Stimulated activated CD8-positive, alpha-beta memory T cell treated with anti-CD3 and anti-CD28 coated beads, Interleukin-7, amount 100 ng/mL, for 1 hour (primary cell): ENCODE data around the gene HES1.
"Not testable (repeated sequence)": the region's sequence is repeated elsewhere in the genome, so short reads cannot be mapped to it uniquely, and the experiment has no call there.

Experiments
- DNase-seq, 2 donors: peaks; one replicate each; pipeline ENCODE4 v3.0.0-alpha.2; 2020; ENCODE audit warnings: low read depth in 2 of 2

HES1 gene

GRCh38 chr3:194128202-194128918 is 7.6 kb upstream of the HES1 start:
- DNase-seq, result no peak

GRCh38 chr3:194128919-194129295 is 7.0 kb upstream of the HES1 start:
- DNase-seq, result not testable (repeated sequence)

- DNase-seq, result no peak
Measured at GRCh38 chr3:194129581-194130133, 6.3 kb upstream of the HES1 start.

GRCh38 chr3:194130188-194130587 is 5.8 kb upstream of the HES1 start:
- no peak for DNase-seq

- DNase-seq, result no peak
Measured at GRCh38 chr3:194130807-194131589, 5.0 kb upstream of the HES1 start.

- no peak for DNase-seq
Measured at GRCh38 chr3:194132465-194133286, 3.3 kb upstream of the HES1 start.

- no peak for DNase-seq
Measured at GRCh38 chr3:194133661-194134230, 2.2 kb upstream of the HES1 start.

GRCh38 chr3:194134231-194134756 is 1.7 kb upstream of the HES1 start:
- no peak for DNase-seq

- DNase-seq, result peak in 1 of 2 donors; percentile 47
Measured at GRCh38 chr3:194134757-194135515, 1.0 kb upstream of the HES1 start.

GRCh38 chr3:194135516-194135805 is 487 bp upstream of the HES1 start:
- no peak for DNase-seq

- DNase-seq, result no peak
Measured at GRCh38 chr3:194136519-194137007, 615 bp downstream of the HES1 start.

- DNase-seq, result no peak
Measured at GRCh38 chr3:194137008-194137505, 1.1 kb downstream of the HES1 start.

- no peak for DNase-seq
Measured at GRCh38 chr3:194137506-194138474, 1.8 kb downstream of the HES1 start.

GRCh38 chr3:194138732-194139070 is 2.8 kb downstream of the HES1 start:
- DNase-seq, result no peak

- no peak for DNase-seq
Measured at GRCh38 chr3:194139071-194139813, 3.3 kb downstream of the HES1 start.

- DNase-seq, result no peak
Measured at GRCh38 chr3:194139814-194140391, 4.0 kb downstream of the HES1 start.

- DNase-seq, result no peak
Measured at GRCh38 chr3:194140520-194141414, 4.8 kb downstream of the HES1 start.
